Measurements from ENCODE around the gene FGF19.
A peak's percentile ranks its signal among the peaks of the same experiment; 100 is the strongest.
"Not testable (repeated sequence)": the region's sequence is repeated elsewhere in the genome, so short reads cannot be mapped to it uniquely, and the experiment has no call there.

FGF19 gene

DNA sequence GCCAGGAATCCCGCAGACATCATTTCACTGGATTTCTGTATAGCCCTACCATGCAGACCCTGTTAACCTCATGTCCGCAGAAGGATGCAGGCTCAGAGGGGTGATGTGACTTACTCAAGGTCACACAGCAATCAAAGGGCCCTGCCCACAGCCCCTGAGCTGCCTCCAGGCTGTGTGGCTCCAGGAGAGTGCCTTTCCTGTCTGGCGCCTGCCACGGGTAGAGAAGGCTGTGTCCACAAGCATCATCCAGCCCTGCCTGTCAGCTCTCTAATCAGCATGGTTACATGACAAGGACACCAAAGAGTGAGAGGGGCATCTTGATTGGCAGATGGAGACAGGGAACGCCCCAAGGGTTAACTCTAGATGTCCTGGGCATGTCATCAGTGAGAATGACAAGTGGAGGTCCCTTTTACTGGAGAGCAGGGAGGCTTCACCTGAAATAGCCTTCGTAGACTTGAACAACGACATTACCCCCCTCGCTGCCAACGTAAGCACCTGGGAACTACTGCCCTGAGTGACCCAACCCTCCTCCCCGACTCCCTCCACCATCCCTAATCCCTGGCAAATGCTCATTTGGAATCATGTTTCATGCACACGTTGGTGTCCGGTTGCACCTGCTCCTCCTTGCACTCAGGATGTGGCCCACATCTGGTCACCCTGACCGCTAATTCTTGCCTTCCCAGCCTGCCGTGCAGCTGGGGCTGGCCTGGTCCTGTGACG, 6.9 kb downstream of the FGF19 start:
- DNase-seq (ENCODE audit: low read depth in 2 of 3, low spot score in 2 of 3) = no peak

DNA sequence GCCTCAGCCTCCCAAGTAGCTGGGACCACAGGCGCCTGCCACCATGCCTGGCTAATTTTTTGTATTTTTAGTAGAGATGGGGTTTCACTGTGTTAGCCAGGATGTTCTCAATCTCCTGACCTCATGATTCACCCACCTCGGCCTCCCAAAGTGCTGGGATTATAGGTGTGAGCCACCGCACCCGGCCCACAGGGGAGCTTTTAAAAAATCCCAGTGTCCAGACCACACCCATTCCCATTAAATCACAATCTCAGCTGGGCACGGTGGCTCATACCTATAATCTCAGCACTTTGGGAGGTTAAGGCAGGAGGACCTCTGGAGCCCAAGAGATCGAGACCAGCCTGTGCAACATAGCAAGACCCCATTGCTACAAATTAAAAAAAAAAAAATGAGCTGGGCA, 7.8 kb downstream of the FGF19 start:
- DNase-seq (ENCODE audit: low read depth in 2 of 3, low spot score in 2 of 3) = not testable (repeated sequence)

DNA sequence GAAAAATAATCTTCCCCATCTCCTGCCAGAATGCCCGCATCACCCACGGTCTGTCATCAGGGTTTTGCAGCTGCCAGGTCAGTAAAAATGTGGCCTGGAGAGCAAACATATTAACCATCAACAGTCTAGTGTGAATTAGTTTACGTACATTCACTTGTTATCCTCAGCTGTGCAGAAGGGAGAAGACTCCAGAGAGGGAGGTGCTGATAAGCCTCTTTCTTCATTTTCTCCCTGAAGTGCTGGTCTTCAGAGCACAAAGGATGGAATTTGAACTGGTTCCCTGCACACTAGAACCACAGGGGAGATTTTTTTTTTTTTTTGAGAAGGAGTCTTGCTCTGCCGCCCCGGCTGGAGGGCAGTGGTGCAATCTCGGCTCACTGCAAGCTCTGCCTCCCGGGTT, 8.2 kb downstream of the FGF19 start:
- DNase-seq (ENCODE audit: low read depth in 2 of 3, low spot score in 2 of 3) = no peak

DNA sequence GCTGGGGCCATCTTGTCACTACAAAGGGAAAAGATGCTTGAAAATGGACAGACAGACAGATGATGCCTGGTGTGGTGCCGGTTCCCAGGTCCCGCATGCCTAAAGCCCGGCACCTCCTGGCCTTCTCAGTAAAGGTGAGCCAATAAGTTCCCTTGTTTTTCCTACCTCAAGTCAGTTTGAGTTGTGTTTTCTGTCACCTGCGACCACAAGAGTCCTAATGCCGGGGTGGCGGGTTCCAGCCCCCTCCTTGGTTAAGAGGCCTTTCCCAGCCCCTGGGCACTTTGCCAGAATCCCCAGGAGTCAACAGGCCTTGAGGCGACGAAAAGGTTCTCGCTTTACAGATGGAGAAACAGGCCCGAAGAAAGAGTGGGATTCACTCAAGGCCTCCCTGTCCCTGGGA, 9.0 kb downstream of the FGF19 start:
- no peak for DNase-seq (ENCODE audit: low read depth in 2 of 3, low spot score in 2 of 3)

DNA sequence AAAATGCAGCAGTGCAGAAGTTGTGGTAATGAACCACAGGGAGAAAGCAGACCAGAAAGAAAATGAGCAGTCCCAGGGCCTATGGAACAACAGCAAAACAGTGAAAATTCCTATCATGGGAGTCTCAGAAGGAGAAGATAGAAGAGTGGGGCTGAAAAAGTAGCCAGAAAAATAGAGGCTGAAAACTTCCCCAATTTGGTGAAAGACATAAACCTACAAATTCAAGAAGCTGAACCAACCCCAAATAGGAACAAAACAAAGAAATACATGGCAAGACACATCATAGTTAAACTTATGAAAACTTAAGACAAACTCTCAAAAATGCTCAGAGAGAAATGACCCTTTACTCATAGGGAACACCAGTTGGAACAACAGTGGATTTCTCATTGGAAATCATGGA, 11.4 kb downstream of the FGF19 start:
- DNase-seq (ENCODE audit: low read depth in 2 of 3, low spot score in 2 of 3) = no peak

DNA sequence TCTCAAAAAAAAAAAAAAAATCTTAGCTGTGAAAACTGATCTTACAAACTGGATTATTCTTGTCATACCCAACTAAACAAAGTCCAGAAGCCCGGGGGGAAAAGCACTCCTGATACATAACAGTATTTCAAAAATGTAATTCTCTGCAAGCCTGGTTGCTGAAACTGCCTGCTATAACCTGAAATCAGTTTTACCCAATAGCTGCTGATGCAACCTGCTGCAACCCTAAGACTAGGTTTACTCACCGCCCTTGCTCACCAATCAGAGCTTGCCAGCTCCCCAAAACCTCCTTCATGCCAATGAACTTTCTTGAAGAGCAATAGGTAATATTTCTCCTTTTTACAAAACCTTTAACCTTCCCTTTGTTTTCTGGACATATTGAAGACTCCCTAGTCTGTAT, 12.4 kb downstream of the FGF19 start:
- DNase-seq (ENCODE audit: low read depth in 2 of 3, low spot score in 2 of 3) = no peak

DNA sequence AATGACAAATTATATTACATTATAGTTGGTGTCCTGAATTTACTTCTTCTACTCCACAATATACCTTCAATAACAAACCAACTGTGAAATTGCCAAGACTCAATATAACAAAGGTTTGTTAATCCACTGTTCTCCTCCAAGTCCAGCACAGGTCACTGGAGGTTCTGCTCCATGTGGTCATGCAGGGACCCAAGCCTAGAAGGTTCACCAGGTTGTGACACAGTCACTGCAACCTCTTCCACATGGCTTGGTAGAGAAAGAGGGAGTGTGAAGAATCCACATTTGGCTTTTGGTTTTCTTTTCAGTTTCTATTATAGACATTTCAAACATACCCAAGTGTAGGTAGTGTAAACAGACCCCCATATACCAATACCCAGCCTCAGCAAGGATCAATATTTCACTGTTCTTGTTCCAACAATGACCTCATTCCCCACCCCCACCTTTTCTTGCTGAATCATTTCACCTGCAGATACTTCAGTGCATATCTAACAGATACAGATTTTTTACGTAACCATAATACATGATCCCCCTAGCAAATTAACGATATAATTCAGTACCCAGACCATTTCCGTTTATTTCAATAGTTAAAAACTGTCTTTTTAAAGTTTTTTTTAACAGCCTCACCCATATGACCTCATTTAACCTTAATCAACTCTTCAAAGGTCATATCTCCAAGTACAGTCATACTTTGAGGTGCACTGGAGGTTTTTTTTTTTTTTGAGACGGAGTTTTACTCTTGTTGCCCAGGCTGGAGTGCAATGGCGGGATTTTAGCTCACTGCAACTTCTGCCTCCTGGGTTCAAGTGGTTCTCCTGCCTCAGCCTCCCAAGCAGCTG, 14.1 kb downstream of the FGF19 start:
- DNase-seq (ENCODE audit: low read depth in 2 of 3, low spot score in 2 of 3) = no peak

DNA sequence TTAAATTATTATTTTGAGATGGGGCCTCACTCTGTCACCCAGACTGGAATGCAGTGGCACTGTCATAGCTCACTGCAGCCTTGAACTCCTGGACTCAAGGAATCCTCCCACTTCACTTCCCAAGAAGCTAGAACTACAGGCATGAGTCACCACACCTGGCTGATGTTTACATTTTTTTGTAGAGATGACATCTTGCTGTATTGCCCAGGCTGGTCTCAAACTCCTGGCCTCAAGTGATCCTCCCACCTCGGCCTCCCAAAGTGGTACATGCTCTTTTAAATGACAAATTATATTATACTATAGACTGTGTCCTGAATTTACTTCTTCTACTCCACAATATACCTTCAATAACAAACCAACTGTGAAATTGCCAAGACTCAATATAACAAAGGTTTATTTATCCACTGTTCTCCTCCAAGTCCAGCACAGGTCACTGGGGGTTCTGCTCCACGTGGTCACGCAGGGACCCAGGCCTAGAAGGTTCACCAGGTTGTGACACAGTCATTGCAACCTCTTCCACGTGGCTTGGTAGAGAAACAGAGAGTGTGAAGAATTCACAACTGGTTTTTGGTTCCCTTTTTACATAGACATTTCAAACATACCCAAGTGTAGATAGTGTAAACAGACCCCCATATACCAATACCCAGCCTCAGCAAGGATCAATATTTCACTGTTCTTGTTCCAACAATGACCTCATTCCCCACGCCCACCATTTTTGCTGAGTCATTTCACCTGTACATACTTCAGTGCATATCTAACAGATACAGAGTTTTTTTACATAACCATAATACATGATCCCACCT, 15.7 kb downstream of the FGF19 start:
- DNase-seq (ENCODE audit: low read depth in 2 of 3, low spot score in 2 of 3) = not testable (repeated sequence)

DNA sequence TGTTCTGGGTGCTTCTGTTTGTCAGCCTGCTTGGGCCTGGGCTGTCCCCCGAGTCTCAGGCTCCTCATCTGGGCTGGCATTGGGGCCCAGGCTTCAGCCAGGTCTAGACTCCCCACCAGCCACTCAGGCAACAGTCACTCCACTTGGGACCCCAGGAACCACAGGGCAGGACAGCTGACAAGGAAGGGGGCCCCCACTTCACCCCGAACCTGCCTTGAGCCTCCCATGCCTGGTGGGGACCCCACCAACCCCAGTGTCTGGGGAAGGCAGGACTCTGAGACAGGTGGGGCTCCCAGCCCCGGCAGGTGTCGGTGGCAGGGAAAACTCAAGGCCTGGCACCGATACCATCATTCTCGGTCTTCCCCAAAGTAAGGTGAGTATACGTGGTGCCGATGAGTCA, 17.0 kb downstream of the FGF19 start:
- DNase-seq (ENCODE audit: low read depth in 2 of 3, low spot score in 2 of 3) = no peak

DNA sequence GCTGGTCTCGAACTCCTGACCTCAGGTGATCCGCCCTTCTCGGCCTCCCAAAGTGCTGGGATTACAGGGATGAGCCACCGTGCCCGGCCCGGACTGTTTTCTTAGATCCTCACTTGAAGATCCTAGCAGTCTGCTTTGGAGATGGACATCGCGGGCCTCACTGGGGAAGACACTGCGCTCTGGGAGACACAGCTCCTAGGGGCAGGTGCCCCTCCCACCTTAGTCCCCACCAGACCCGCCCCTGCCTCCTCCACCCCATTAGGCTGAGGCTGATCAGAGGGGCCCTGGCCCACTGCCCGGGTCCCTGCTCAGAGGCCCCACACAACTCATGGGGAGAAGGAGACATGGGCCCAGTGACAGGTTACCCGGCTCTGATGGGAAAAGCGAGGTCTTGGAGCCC, 17.4 kb downstream of the FGF19 start:
- DNase-seq (ENCODE audit: low read depth in 2 of 3, low spot score in 2 of 3) = no peak

DNA sequence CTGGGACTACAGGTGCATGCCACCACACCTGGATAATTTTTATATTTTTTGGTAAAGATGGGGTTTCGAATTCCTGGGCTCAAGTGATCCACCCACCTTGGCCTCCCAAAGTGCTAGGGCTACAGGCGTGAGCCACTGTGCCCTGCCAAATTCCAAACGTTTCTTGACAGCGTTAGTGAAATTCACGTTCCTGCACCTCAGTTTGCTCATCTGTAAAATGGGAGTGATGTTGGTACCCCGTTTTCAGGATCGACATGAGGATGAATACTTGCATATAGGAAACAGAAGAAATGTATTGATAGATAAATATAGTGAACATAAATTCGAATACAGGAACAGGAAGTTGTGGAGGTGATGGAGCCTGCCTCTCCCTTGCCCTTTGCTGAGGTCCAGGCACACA, 18.5 kb downstream of the FGF19 start:
- no peak for DNase-seq (ENCODE audit: low read depth in 2 of 3, low spot score in 2 of 3)

DNA sequence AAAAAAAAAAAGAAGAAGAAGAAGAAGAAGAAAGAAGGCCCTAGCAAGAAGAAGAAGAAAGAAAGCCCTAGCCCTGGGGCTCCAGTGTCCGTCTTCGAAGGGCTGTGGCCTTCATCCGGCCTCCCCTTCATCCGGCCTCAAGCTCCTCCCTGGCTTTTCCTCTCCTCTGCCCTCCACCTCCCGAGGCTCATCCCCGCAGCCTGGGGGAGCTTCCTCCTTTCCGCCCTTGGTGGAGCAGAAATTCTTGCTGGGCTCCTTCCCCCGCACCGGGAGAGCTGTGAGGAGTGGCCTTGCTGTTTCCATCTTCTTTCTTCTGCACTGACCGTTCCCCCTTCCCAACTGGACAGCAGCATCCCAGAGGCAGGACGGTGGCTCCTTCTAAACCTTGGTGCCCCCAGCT, 19.2 kb downstream of the FGF19 start:
- DNase-seq (ENCODE audit: low read depth in 2 of 3, low spot score in 2 of 3) = no peak

DNA sequence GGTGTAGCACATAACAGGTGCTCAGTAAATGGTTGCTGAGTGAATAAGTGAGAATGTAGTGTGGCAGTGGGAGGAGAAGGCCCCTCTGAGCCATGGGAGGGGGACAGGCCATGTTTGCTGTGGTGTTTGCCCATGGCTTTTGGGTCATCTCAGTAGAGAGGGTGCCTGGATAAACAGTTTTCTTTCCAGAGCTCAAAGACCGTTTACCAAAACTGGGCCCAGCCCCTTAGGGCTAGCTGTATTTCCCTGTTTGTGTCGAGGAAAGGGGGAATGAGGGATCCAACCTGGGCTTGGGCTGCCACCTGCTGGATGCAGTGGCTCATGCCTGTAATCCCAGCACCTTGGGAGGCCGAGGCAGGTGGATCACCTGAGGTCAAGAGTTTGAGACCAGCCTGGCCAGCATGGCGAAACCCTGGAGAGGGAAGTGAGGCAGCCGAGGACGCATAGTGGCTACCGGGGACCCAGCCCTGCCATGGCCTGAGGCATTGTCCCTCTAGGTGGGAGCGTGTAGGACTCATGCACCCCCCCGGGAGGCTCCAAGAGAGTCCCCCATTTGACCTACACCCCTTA, 20.0 kb downstream of the FGF19 start:
- no peak for DNase-seq (ENCODE audit: low read depth in 2 of 3, low spot score in 2 of 3)

DNA sequence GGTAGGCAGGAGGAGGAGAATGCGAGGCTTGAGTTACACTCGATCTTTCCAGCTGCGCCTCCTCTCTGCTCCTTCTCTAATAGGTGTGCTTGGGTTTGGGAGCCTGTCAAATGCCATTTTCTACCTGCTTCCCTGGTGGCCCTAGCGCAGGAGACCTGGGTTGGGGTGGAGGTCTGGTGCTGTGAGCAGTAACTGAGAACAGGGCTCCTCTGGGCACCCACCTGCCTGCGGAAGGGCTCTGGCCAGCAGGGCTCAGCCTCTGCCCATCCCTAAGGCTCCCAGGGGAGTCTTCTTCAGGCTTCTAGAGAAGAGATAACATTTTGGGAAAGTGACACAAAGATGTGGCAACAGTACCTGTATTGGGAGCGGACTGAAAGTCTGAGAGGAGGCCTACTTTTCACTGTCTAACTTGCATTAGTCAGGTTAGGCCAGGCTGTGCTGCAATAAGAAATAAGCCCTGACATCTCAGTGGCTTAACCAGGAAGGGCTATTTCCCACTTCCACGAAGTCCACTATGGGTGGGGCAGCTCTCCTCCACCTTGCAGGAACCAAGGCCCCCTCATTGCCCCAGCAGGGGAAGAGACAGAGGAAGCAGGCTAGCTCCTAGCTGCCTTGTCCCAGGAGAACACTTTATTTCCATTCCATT, 21.0 kb downstream of the FGF19 start:
- no peak for DNase-seq (ENCODE audit: low read depth in 2 of 3, low spot score in 2 of 3)

DNA sequence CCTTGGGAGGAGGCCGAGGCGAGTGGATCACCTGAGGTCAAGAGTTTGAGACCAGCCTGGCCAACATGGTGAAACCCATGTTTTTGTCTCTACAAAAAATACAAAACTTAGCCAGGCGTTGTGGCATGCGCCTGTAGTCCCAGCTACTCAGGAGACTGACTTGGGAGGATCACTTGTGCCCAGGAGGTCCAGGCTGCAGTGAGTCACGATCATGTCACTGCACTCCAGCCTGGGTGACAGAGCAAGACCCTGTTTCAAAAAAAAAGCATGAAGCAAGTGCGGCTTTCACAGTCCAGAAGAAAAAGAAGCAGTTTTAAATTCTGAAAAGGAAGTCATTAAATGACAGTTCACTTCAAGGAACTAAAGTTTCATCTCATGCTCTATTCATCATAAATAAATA, 21.6 kb downstream of the FGF19 start:
- DNase-seq (ENCODE audit: low read depth in 2 of 3, low spot score in 2 of 3) = no peak

DNA sequence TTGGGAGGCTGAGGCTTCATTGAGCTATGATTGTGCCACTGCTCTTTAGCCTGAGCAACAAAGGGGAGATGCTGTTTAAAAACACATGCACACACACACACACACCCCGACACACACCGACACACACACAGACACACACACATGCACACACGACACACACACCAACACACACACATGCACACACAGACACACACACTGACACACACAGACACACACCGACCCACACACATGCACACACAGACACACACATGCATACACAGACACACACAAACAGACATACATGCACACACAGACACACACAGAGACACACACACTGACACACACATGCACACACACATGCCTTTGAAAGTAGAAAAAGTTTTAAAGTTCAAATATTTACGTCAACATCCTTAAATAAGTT, 23.1 kb downstream of the FGF19 start:
- no peak for DNase-seq (ENCODE audit: low read depth in 2 of 3, low spot score in 2 of 3)

DNA sequence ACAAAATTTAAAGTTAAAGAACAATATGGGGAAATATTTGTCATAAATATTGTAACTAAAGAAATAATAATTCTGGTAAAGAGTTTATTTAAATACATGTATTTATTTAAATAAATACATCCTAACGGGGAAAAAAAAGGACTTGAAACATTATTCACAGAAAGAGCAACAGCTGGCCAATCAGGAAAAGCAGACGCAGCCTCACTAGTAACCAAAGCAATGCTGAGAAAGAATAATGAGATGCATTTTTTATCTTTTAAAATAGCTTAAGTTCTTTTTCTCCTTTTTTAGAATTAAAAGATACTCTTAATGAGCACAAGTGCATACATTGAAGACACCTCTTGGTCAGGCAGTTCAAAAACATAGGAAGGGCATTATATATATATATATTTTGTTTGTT, 26.1 kb downstream of the FGF19 start:
- DNase-seq (ENCODE audit: low read depth in 2 of 3, low spot score in 2 of 3) = no peak

DNA sequence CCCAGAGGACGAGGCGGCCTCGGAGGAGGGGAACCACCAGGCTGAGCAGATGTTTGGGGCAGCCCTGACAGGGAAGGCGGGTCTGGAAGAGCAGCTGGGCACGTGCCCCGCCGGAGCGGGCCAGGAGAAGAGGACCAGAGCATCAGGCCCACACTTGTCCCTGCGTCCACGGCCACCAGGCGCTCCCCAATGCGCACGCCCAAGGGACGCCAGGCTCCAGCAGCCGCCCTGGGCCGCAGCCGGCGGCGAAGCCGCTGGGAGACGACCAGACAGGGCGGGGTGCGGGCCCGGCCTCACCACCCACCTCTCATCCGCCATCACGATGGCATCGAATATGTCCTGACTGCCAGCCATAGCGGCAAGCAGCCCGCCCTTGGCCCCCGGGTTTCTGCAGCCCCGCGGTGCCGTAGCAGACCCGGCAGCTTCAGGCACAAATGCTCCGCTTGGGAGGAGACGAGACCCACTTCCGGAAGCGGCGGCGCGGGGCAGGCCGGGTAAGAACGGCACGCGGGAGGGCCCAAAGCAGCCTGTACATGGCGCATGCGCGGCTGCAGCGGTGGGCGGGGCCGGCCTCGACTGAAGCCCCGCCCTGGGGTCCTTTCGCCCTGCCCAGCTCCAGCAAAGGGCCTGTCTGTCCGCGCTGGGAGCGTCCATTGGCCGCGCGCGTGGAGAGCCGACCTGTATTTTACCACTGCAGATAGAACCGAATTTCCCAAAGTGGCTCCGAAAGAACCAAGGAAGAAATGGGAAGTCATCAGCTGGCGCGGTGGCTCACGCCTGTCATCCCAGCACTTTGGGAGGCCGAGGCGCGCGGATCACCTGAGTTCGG, 28.7 kb downstream of the FGF19 start, which contains the start of gene LTO1:
LTO1 (minus strand) TSS at position 468 of the 829 bp plus-strand sequence; CDS start at position 354, 114 bp downstream.
- DNase-seq (ENCODE audit: low read depth in 2 of 3, low spot score in 2 of 3) = peak; percentile 91 to 95 (median 94)

DNA sequence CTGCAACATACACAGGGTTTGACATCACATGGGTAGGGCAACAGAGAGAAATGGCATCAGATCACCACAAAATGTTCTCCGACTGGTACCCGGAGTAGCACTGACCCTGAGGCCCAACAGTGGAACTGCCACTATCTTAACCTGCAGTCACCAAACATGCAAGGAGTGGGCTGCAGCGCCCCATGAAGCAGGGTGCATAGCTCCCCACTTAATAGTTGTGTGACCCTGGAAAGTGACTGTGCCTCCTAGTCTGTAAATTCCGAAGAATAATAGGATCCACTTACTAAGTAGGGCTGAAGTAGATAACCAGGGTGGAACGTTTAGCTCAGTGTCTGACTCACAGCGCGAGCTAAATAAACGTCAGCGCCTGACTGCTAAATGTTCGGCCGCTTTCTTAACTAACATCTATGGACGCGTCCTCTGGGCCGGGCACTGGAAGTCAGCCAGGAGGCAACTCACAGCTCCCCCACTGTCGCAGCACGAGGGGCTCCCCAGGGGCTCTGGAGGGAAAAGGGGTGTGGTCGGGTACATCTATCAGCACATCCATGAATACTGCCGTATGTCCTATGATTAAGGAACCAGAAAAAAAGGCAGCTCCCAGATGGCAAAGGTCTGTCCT, 29.4 kb downstream of the FGF19 start:
- DNase-seq (ENCODE audit: low read depth in 2 of 3, low spot score in 2 of 3) = no peak
